ENCODE results near the gene KCNG1. TPM values are rescaled to one million over a fixed set of nuclear protein-coding genes. Genes with fewer than 3 reads are reported as not detected.

Gene KCNG1
- total and polyA plus RNA-seq, 8 donors: 0.19 to 11.9 (median 2.7) TPM; not detected in 4

DNA sequence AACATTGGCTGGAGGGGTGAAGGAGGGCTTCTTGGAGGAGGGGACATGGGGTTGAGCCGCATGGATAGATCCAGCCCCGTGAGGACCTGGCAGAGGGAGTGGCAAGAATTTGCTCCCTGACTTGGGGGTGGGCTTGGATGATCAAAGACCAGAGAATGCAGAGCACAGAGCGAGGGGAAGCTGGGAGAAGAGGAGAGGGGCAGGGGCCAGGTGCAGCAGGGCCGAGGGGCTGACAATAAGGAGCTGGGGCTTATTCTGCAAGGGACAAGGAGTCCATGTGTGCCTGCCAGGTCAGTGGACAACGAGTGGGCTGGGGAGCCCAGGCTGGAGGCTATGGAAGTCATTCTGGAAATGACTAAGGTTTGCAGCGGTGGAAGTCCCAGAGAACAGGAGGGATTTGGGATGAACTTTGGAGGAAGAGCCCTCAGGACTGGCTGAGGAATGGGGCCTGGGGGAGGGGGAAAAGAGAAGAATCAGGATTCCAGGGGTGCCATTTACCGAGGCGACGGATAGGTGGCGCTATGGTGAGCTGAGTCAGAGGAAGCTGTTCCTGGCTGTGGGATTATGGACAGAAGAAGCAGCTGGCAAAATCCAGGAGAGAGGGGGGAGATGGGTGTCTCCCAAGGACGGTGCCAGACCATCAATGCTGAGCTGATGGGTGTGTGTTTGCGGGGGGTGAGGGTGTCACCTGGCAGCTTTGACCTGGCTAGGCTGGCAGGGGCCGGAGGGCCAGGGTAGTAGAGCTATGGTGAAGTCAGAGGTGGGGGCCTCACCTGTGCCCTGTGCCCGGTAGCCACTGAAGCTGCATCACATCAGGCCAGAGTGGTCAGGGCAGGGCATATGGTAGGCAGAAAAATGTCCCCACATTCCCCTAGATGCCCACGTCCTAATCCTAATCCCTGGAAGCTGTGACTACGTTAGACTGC lies 7.8 kb downstream of the KCNG1 start:
- intact Hi-C loops (cut with DNase I; ENCODE audit: low total_unique reads): no loop called here
- Histone ChIP-seq H3K36me3 (no peaks in the 10 kb centered on the region), H3K4me3 (no peak overlapping the region), H3K27me3 (peaks cover 0 to 69% (median 7%) of the 10 kb centered on the region in 3 donors), H3K9me3 (no peaks in the 10 kb centered on the region), H3K27ac (no peak overlapping the region), H3K4me1 (no peaks in the 10 kb centered on the region)
- 33 to 40% (median 37%) methylated on average over 16 of the region's 16 CpGs for WGBS, 5 donors
- peak; percentile 35 to 80 for DNase-seq
- TF ChIP-seq POLR2A (IDR thresholded peaks at IDR 0.05): no peak
- TF ChIP-seq, protein P1, sequence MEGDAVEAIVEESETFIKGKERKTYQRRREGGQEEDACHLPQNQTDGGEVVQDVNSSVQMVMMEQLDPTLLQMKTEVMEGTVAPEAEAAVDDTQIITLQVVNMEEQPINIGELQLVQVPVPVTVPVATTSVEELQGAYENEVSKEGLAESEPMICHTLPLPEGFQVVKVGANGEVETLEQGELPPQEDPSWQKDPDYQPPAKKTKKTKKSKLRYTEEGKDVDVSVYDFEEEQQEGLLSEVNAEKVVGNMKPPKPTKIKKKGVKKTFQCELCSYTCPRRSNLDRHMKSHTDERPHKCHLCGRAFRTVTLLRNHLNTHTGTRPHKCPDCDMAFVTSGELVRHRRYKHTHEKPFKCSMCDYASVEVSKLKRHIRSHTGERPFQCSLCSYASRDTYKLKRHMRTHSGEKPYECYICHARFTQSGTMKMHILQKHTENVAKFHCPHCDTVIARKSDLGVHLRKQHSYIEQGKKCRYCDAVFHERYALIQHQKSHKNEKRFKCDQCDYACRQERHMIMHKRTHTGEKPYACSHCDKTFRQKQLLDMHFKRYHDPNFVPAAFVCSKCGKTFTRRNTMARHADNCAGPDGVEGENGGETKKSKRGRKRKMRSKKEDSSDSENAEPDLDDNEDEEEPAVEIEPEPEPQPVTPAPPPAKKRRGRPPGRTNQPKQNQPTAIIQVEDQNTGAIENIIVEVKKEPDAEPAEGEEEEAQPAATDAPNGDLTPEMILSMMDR (IDR thresholded peaks at IDR 0.05): peak in 5 of 7 experiments; percentile 14 to 39 (median 36)

DNA sequence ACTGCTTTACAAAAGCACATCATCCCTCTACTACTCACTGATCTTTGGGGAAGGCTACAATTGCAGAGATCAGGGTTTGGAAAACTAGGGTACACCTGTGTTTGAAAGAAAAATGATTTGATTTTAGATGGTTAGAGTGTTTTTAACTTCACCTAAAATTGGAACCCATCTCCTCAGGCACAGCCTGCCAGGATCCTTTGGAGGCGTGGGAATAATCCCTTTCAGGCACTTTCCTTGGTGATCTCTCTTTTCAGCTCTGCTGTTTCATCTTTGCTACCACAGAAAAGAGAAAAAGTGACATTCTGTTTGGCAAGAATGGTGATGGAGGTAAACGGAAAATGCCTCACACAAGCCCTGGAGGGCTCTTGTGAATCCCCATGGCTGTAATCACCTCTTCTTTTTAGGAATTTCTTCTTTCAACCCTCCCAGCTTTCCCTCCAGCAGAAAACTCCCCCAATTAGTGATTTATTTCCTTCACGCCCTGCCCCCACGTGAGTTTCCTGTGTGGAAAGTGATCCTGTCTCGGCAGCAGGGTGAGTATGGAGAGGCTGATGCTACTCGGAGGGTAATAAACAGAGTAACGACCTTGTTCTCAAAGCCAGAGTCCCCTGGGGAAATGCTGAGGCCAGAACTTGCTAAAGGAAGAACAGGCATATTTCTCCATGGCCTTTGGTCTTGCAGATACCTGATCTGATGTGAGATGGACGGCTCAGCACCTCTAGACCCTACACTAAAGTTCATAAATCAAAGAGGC lies 9.2 kb downstream of the KCNG1 start:
- Histone ChIP-seq H3K4me1 (peaks cover 0 to 2% (median 0%) of the 10 kb centered on the region in 4 donors), H3K4me3 (no peak overlapping the region), H3K36me3 (no peaks in the 10 kb centered on the region), H3K9me3 (no peaks in the 10 kb centered on the region), H3K27ac (no peak overlapping the region), H3K27me3 (peaks cover 0 to 73% (median 4%) of the 10 kb centered on the region in 3 donors)
- intact Hi-C loops (cut with DNase I; ENCODE audit: low total_unique reads): no loop called here
- TF ChIP-seq EP300 (IDR thresholded peaks at IDR 0.05) (no peak), POLR2A (IDR thresholded peaks at IDR 0.05) (no peak), POLR2AphosphoS5 (IDR thresholded peaks at IDR 0.05) (no peak)
- TF ChIP-seq, protein P1 (IDR thresholded peaks at IDR 0.05): no peak
- peak in 1 of 2 donors; percentile 20 for DNase-seq
- WGBS, 5 donors: 41 to 52% (median 51%) methylated on average over 8 of the region's 8 CpGs

- intact Hi-C loops (cut with DNase I; ENCODE audit: low total_unique reads): no loop called here
- TF ChIP-seq POLR2AphosphoS5 (IDR thresholded peaks at IDR 0.05): no peak
- TF ChIP-seq POLR2A (IDR thresholded peaks at IDR 0.05): no peak
- TF ChIP-seq, protein P1 (IDR thresholded peaks at IDR 0.05): no peak
- no peak for TF ChIP-seq EP300 (IDR thresholded peaks at IDR 0.05)
- 39 to 64% (median 61%) methylated on average over 3 of the region's 3 CpGs for WGBS, 5 donors
- Histone ChIP-seq H3K9me3 (no peaks in the 10 kb centered on the region), H3K27ac (no peak overlapping the region), H3K36me3 (no peaks in the 10 kb centered on the region), H3K4me1 (peaks cover 0 to 4% (median 0%) of the 10 kb centered on the region in 4 donors), H3K27me3 (peaks cover 0 to 67% (median 4%) of the 10 kb centered on the region in 3 donors), H3K4me3 (no peak overlapping the region)
- no peak for DNase-seq
Observed at GRCh38 chr20:51012357-51012756, 10.6 kb downstream of the KCNG1 start.

DNA sequence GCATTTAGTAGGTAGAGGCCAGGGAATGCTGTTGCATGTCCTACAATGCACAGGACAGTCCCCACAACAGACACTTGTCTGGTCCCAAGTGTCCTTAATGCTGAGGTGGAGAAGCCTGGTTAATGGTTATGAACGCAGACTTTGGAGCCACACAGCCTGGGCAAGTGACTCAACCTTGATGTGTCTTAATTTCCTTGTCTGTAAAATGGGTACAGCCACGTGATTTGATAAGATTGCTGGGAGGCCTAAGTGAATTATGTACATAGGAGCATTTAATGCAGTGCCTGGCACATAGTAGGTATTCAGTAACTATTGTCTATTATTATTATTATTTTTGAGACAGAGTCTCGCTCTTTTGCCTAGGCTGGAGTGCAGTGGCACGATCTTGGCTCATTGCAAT lies 11.4 kb downstream of the KCNG1 start:
- Histone ChIP-seq H3K27me3 (peaks cover 0 to 66% (median 4%) of the 10 kb centered on the region in 3 donors), H3K4me1 (peaks cover 0 to 4% (median 0%) of the 10 kb centered on the region in 4 donors), H3K27ac (no peak overlapping the region), H3K9me3 (no peaks in the 10 kb centered on the region), H3K36me3 (no peaks in the 10 kb centered on the region), H3K4me3 (no peak overlapping the region)
- DNase-seq: no peak
- TF ChIP-seq POLR2A (IDR thresholded peaks at IDR 0.05) (no peak), POLR2AphosphoS5 (IDR thresholded peaks at IDR 0.05) (no peak), EP300 (IDR thresholded peaks at IDR 0.05) (no peak)
- TF ChIP-seq, protein P1 (IDR thresholded peaks at IDR 0.05): no peak
- 85 to 91% (median 86%) methylated on average over 4 of the region's 4 CpGs for WGBS, 5 donors
- intact Hi-C loops (cut with DNase I; ENCODE audit: low total_unique reads): no loop called here

Data from stomach (tissue), 9 donors.